GM18870 (cell line): ENCODE measurements around the gene FAM186B.
"Not testable (repeated sequence)": the region's sequence is repeated elsewhere in the genome, so short reads cannot be mapped to it uniquely, and the experiment has no call there.

Experiments used
- ATAC-seq: cut with Tn5 transposase; IDR thresholded peaks from one replicate; pipeline ENCODE4 v1.9.1; 2021; ENCODE audit warnings: moderate library complexity; ENCODE audit not compliant: unreplicated experiment

Gene FAM186B

GRCh38 chr12:49612210-49612609 is 6.8 kb upstream of the FAM186B start:
- no peak for ATAC-seq

GRCh38 chr12:49610785-49611184 is 5.3 kb upstream of the FAM186B start:
- not testable (repeated sequence) for ATAC-seq

- ATAC-seq = no peak
Observed at GRCh38 chr12:49609875-49610154, 4.4 kb upstream of the FAM186B start.

- ATAC-seq = no peak
Observed at GRCh38 chr12:49609059-49609874, 3.8 kb upstream of the FAM186B start.

- ATAC-seq = no peak
Observed at GRCh38 chr12:49604856-49605255, 583 bp downstream of the FAM186B start.

- no peak for ATAC-seq
Observed at GRCh38 chr12:49603721-49604120, 1.7 kb downstream of the FAM186B start.

DNA sequence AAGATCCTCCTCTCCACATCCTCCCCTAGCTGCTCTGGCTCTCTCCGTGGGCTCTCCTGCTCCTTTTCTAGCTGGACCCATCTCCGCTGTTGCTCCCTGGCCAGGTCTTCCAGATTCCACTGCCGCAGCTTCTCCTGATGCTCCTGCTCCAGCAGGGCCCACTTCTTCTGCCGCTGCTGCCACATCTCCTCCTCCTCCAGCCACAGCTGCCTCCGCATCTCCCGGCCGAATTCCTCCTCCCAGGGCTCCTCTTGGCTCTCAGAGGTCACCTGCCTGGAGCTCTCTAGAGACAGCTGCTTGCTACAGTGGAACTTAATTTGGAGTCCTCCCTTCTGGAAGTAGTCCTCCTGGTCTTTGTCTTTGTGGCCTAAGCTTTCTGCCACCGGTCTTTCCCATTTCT is 5.5 kb downstream of the FAM186B start:
- no peak for ATAC-seq

DNA sequence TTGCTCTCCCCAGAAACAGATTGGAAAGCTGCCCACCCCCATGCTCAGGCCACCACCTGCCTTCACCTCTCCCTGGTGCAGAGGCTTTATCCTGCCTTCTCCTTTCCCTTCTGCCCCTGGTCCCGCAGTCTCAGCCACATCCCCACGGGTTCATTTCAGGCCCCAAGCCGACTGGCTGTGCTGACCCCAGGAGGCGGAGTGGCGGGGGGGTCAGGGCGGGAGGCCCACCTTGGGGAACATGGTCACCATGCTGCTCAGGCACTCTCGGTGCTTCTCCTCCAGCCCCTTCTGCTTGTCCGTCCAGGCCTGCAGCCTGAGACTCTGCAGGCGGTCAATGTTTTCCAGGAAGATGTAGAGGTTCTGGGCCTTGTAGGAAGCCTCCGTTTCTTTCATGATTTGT is 6.9 kb downstream of the FAM186B start:
- no peak for ATAC-seq

GRCh38 chr12:49588721-49589516 is 16.5 kb downstream of the FAM186B start:
- no peak for ATAC-seq

DNA sequence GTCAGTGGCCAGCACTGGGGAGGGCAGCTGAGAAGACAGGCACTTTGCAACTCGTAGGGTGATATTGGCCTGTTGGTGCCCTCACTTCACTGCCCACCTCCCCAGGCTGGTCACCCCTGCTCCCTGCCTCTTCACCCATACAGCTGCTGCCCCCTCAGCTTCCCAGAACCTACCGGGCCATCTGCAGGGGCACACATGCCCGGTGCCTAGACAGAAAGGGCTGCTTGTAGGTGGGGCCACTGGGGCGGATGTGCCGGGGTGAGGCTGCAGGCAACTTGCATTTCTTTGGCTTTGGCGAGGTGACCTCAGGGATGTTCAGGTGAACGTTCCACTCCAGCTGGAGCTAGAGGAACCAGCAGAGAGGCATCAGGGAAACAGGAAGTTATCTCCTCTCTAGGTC is 17.2 kb downstream of the FAM186B start:
- ATAC-seq = no peak

DNA sequence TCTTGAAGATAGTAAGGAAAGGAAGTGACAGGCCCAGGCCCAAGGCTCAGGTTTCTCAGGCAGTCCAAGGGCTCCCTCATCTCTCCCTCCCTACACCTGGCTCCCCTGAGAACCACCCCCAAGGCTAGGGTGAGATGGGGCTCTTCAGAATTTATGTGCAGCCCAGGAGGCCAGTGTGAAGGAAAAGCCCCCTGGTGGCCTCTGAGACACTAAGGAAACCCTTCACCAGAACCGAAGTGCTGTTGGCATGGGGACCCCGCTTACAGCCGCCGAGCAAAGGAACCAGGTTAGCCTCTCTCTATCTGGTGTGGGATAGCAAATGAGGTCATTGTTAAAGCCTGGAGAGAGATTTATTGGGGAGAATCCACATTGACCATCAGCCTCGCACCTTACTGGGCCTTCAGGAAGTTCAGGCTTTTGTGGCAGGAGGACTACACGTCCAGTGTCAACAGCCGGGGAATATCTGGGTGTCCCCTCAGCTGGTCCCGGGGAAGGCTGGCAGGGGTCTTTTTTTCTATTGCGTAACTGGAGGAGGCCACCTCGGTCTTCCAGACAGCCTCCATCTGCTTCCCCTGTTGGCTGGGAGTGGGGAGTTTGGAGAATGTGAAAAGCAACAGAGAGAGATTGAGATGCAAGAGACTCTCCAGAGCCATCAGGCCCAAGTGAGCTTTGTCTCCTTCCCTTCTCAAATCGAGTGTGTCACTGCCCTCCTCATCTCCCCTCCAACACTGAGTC is 18.1 kb downstream of the FAM186B start:
- ATAC-seq = no peak

- ATAC-seq = no peak
Observed at GRCh38 chr12:49585477-49586459, 19.7 kb downstream of the FAM186B start.

DNA sequence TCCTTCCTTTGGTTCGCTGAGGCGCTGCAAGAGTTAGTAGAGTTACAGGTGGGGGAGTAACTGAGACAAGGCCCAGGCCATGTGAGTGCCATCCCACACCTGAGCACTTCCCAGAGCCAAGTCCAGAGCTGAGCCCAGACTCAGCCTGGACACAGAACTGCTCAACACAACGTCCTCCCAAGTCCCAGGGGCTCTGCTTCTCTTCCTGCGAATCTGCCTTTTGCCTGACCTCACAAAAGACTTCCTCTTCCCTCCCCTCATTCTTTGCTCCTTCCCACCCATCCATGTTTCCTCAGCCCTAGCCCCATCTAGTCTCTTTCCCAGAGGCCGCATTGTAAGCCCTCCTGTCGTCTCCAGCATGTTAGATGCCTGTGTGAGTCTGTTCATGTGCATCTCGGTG is 20.8 kb downstream of the FAM186B start:
- ATAC-seq = no peak

- ATAC-seq = no peak
Observed at GRCh38 chr12:49583366-49584094, 21.9 kb downstream of the FAM186B start.

GRCh38 chr12:49582850-49583249 is 22.6 kb downstream of the FAM186B start:
- no peak for ATAC-seq

- ATAC-seq = no peak
Observed at GRCh38 chr12:49582201-49582600, 23.2 kb downstream of the FAM186B start.

DNA sequence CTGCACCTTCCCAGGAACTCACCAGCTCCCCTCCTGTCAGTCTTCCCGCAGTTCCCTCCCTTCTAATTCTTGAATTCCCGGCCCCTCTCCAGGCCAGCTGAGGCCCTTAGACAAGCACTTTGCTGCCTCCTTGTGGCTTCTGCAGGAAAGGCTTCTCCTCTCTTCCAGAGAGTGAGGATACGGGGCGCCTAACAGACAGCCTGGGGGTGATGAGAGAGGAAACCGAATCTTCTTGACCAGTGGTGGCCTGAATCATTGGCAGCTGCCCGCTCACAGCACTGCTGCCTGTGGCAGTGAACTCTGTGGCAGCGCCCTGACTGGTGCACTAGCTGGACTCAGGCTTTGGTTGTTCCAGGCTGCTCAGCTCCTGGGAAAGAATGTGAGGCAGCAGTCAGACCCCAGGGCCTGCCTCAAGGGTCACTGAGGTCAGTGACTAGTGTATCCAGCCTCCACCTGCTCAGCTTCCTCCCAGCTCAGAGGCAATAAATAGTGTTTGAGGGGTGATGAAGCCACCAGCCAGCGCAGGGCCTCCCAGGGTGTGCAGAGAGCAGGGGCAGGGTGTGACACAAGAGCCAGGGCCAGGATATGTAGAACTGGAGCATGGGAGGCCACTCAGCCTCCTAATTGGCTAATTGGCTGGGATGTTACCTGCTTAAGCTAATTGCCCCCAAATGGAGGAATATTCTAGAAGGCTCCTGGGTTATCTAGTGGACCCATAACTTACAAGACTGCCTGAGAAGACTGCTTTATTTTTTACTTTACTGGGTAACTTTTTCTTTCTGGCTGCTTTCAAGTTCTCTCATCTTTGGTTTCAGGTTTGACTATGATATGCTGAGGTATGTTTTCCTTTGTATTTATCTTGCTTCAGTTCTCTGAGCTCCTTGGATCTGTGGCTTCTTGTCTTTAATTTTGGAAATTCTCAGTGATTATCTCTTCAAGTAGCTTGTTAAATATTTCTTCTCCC is 24.6 kb downstream of the FAM186B start:
- ATAC-seq = no peak

DNA sequence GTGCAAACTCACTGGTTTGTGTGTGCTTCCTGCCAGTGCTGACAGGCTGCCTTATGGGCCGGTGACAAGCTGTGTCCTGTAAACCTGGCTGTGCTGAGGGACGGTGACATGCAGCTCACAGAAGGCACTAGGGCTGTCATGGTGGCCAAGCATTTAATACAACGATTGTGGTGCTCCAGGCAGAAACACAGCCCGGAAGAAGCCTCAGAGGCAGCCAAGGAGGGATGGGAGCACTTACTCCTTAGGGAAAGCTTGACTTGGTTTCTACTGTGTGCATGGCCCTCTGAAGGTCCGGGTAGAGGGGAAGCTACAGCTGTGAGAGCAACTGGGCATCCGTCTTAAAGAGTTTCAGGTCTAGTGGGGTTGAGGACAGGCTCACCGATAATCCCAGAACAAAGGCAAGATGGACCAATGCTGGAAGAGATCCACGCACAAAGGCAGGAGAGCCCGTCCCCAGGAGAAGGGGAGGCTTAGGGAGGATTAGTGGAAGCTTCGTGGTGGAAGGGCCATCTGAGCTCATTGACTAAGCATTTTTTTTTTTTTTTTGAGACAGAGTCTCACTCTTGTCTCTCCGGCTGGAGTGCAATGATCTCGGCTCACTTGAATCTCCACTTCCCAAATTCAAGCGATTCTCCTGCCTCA is 26.8 kb downstream of the FAM186B start:
- ATAC-seq = no peak
